BJ (cell line): Measurements from ENCODE around the gene METTL2B. TPM values are rescaled to one million over a fixed set of nuclear protein-coding genes. Genes with fewer than 3 reads are reported as not detected.
A peak's percentile ranks its signal among the peaks of the same experiment; 100 is the strongest.
"Not testable (repeated sequence)": the region's sequence is repeated elsewhere in the genome, so short reads cannot be mapped to it uniquely, and the experiment has no call there.

ENCODE experiments used
- CTCF ChIA-PET: fragments of 350-600 bp; formaldehyde crosslinking; extraction: SDS; loops from one replicate; lab custom pipeline; 2021; ENCODE audit warnings: antibody characterized with exemption, inconsistent platforms; lab: Yijun Ruan, JAX
- POLR2A ChIA-PET: fragments of 300-600 bp; sonication (Branson Sonifier 250); formaldehyde crosslinking; extraction: SDS; loops from one replicate; lab custom pipeline; 2021; ENCODE audit warnings: antibody characterized with exemption; lab: Charles Lee
- DNase-seq: peaks from one replicate; pipeline ENCODE4 v3.0.0-alpha.2; 2011; ENCODE audit warnings: low read depth
- H3K27me3 ChIP-seq: 2 replicates; pipeline ENCODE4 v1.6.0; 2011; ENCODE audit warnings: low read length; ENCODE audit not compliant: control insufficient read depth, insufficient read depth
- H3K36me3 ChIP-seq: 2 replicates; pipeline ENCODE4 v1.5.1; 2011; ENCODE audit warnings: low read length; ENCODE audit not compliant: control insufficient read depth, insufficient read depth
- H3K4me3 ChIP-seq: 2 replicates; pipeline ENCODE4 v1.5.1; 2011; ENCODE audit warnings: low read depth, mild to moderate bottlenecking, control low read depth, low read length
- CTCF ChIP-seq: IDR thresholded peaks from 2 replicates; pipeline ENCODE4 v1.5.1; 2011; ENCODE audit warnings: low read depth, mild to moderate bottlenecking, control low read depth, inconsistent platforms, low read length, moderate library complexity; ENCODE audit not compliant: insufficient read depth
- polyA plus RNA-seq: library from polyadenylated mRNA; depleted of rRNA; stranded (reverse); fragments of >200 nt; gene quantifications from 2 replicates; pipeline ENCODE4 v1.2.3, GENCODE V29; 2011

METTL2B gene
- polyA plus RNA-seq, 1 experiment, result 13.8 TPM

- Histone ChIP-seq H3K4me3 (peak overlapping the region; percentile 72), H3K27me3 (no peaks in the 10 kb centered on the region), H3K36me3 (no peaks in the 10 kb centered on the region)
- TF ChIP-seq CTCF, result no peak
- ChIA-PET POLR2A (no interaction called here), CTCF (no interaction called here)
- DNase-seq, result no peak
Observed at GRCh38 chr7:128530855-128531104, 54.2 kb downstream of the METTL2B start.

- peak overlapping the region; percentile 72 for H3K4me3 ChIP-seq
- CTCF ChIA-PET, DNase-seq, H3K36me3 ChIP-seq, POLR2A ChIA-PET, H3K27me3 ChIP-seq: not testable (repeated sequence)
Observed at GRCh38 chr7:128531105-128531954, 54.8 kb downstream of the METTL2B start.

GRCh38 chr7:128531955-128532478 lies 55.5 kb downstream of the METTL2B start:
- CTCF ChIA-PET, H3K36me3 ChIP-seq, H3K27me3 ChIP-seq, DNase-seq, POLR2A ChIA-PET: not testable (repeated sequence)
- peak overlapping the region; percentile 72 for H3K4me3 ChIP-seq

GRCh38 chr7:128532956-128533355 lies 56.4 kb downstream of the METTL2B start:
- H3K4me3 ChIP-seq, result peak overlapping the region; percentile 72
- H3K27me3 ChIP-seq, H3K36me3 ChIP-seq, DNase-seq, POLR2A ChIA-PET: not testable (repeated sequence)
- CTCF ChIA-PET, result interaction anchor here (1.2 kb wide), 1 partner anchor 57 kb away, joined by 3 read pairs; the partner anchor contains the start of gene METTL2B

GRCh38 chr7:128537410-128537809 lies 60.9 kb downstream of the METTL2B start:
- DNase-seq, CTCF ChIA-PET, H3K36me3 ChIP-seq, H3K4me3 ChIP-seq, H3K27me3 ChIP-seq, POLR2A ChIA-PET: not testable (repeated sequence)
- peak; percentile 39 for TF ChIP-seq CTCF

- DNase-seq, H3K27me3 ChIP-seq, H3K4me3 ChIP-seq, CTCF ChIA-PET, H3K36me3 ChIP-seq, POLR2A ChIA-PET: not testable (repeated sequence)
Observed at GRCh38 chr7:128542530-128542929, 66.0 kb downstream of the METTL2B start.

GRCh38 chr7:128543300-128543699 lies 66.8 kb downstream of the METTL2B start:
- H3K27me3 ChIP-seq, DNase-seq, H3K36me3 ChIP-seq, H3K4me3 ChIP-seq, CTCF ChIA-PET, POLR2A ChIA-PET: not testable (repeated sequence)

GRCh38 chr7:128546319-128546851 lies 69.8 kb downstream of the METTL2B start:
- CTCF ChIA-PET, POLR2A ChIA-PET, H3K27me3 ChIP-seq, H3K36me3 ChIP-seq, DNase-seq, H3K4me3 ChIP-seq: not testable (repeated sequence)
